CD8-positive, alpha-beta memory T cell (primary cell): Measurements from ENCODE around the gene LRRFIP1. TPM values are rescaled to one million over a fixed set of nuclear protein-coding genes. Genes with fewer than 3 reads are reported as not detected.
A peak's percentile ranks its signal among the peaks of the same experiment; 100 is the strongest.

ENCODE experiments used
- CTCF ChIA-PET: fragments of 350-600 bp; sonication (Branson Sonifier 250); formaldehyde crosslinking; loops from one replicate; lab custom pipeline; 2021; ENCODE audit warnings: antibody characterized with exemption; lab: Charles Lee
- POLR2A ChIA-PET: fragments of 350-600 bp; sonication (Branson Sonifier 250); formaldehyde crosslinking; loops from one replicate; lab custom pipeline; 2021; ENCODE audit warnings: antibody characterized with exemption; lab: Charles Lee
- DNase-seq, 5 donors: peaks; one replicate each; pipeline versions ENCODE4 v3.0.0 to v3.0.0-alpha.2; 2020 to 2022; ENCODE audit warnings: mixed read lengths in 1 of 5
- H3K27ac ChIP-seq: one replicate; pipeline ENCODE4 v1.7.0; 2013; ENCODE audit warnings: low read depth, mild to moderate bottlenecking, low read length, moderate library complexity
- H3K27me3 ChIP-seq: 2 replicates; pipeline ENCODE4 v1.7.0; 2013; ENCODE audit warnings: low read length, mild to moderate bottlenecking; ENCODE audit not compliant: insufficient read depth, poor library complexity, severe bottlenecking
- H3K36me3 ChIP-seq: 2 replicates; pipeline ENCODE4 v1.7.0; 2013; ENCODE audit warnings: mild to moderate bottlenecking, low read length, moderate library complexity; ENCODE audit not compliant: insufficient read depth
- H3K4me1 ChIP-seq: 2 replicates; pipeline ENCODE4 v1.7.0; 2013; ENCODE audit warnings: mild to moderate bottlenecking, low read length, moderate library complexity; ENCODE audit not compliant: insufficient read depth
- H3K4me3 ChIP-seq: 2 replicates; pipeline ENCODE4 v1.7.0; 2013; ENCODE audit warnings: mild to moderate bottlenecking, low read length
- H3K9me3 ChIP-seq: 2 replicates; pipeline ENCODE4 v1.7.0; 2013; ENCODE audit warnings: mild to moderate bottlenecking, low read length
- H3K27ac Mint-ChIP-seq, 8 donors: one replicate each; pipeline ENCODE4 v1.8.0; 2020 to 2021; ENCODE audit warnings: mixed read lengths in 8 of 8, mild to moderate bottlenecking in 6 of 8, inconsistent platforms in 3 of 8, moderate library complexity in 3 of 8
- H3K27me3 Mint-ChIP-seq, 2 donors: one replicate each; pipeline ENCODE4 v1.8.0; 2020 to 2021; ENCODE audit warnings: mixed read lengths in 2 of 2, mild to moderate bottlenecking in 1 of 2, moderate library complexity in 1 of 2
- H3K36me3 Mint-ChIP-seq, 3 donors: one replicate each; pipeline ENCODE4 v1.8.0; 2020 to 2021; ENCODE audit warnings: mixed read lengths in 3 of 3, inconsistent platforms in 1 of 3, mild to moderate bottlenecking in 1 of 3
- H3K4me1 Mint-ChIP-seq, 3 donors: one replicate each; pipeline ENCODE4 v1.8.0; 2020 to 2021; ENCODE audit warnings: mixed read lengths in 3 of 3, inconsistent platforms in 1 of 3, mild to moderate bottlenecking in 1 of 3
- H3K4me3 Mint-ChIP-seq, 7 donors: one replicate each; pipeline ENCODE4 v1.8.0; 2020 to 2021; ENCODE audit warnings: mixed read lengths in 7 of 7, mild to moderate bottlenecking in 6 of 7, moderate library complexity in 4 of 7, inconsistent platforms in 2 of 7
- H3K9me3 Mint-ChIP-seq, 5 donors: one replicate each; pipeline ENCODE4 v1.8.0; 2020 to 2022; ENCODE audit warnings: mixed read lengths in 5 of 5, mild to moderate bottlenecking in 3 of 5, moderate library complexity in 2 of 5, inconsistent platforms in 1 of 5
- polyA plus RNA-seq: library from polyadenylated mRNA; unstranded; fragments of 300-500 nt; fragmentation: Illumina TruSeq; gene quantifications from one replicate; pipeline ENCODE4 v1.2.3, GENCODE V29; 2021
- total RNA-seq, 2 experiments: library from RNA; stranded (reverse); gene quantifications; one replicate each; pipeline ENCODE4 v1.2.3, GENCODE V29; 2021

Gene LRRFIP1
- total and polyA plus RNA-seq, 3 experiments from 2014 or later = 128 to 192 (median 188) TPM

DNA sequence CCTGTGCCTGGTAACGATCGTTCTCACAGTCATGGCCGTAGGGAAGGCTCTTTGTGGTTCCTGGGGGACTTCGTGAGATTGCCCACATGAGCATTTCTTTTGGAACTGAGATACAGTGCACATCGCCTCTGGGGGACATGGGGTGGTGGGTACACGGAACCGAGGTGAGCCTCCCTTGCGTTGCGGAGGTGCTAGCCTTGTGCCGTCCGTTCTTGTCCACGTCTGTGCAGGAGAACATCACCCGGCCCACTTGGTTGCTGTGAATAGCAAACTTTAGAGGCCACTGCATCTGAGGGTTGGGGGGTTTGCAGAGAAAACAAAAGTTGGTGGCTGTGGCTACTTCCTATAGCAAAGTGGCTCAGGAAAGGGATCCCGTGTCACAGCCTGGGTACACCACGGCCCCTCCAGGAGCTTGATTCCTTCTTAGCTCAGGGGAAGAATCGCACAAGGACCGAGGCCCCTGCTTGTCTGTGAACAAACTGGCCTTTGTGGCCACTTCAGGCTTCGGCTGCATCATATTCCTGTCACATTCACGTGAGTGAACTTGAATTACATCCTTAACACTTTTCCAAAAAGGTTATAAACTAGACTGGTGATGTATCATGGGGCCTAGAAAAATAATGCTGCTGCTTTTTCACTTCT, 72.6 kb downstream of the LRRFIP1 start:
- Histone ChIP-seq H3K4me1 (peaks cover 100% of the 10 kb centered on the region), H3K4me3 (peak overlapping the region; percentile 12), H3K27me3 (no peaks in the 10 kb centered on the region), H3K36me3 (no peaks in the 10 kb centered on the region), H3K27ac (peak overlapping the region; percentile 44), H3K9me3 (no peaks in the 10 kb centered on the region)
- Mint-ChIP-seq H3K27ac (peak overlapping the region; percentile 86 to 98 (median 95)), H3K4me1 (peaks cover 97 to 99% (median 98%) of the 10 kb centered on the region in 3 donors), H3K36me3 (peaks cover 0 to 17% (median 0%) of the 10 kb centered on the region in 3 donors), H3K27me3 (no peaks in the 10 kb centered on the region), H3K4me3 (peak overlapping the region; percentile 16 to 87 (median 65)), H3K9me3 (no peaks in the 10 kb centered on the region)
- ChIA-PET CTCF (interaction anchor here (1.0 to 19.9 kb wide), 2 partner anchors 26 to 45 kb away, joined by 5 to 295 read pairs; no protein-coding TSS in a partner anchor), POLR2A (interaction anchor here (0.9 to 1.5 kb wide), 2 partner anchors 8 to 11 kb away, joined by 3 read pairs; no protein-coding TSS in a partner anchor)
- no peak for DNase-seq

DNA sequence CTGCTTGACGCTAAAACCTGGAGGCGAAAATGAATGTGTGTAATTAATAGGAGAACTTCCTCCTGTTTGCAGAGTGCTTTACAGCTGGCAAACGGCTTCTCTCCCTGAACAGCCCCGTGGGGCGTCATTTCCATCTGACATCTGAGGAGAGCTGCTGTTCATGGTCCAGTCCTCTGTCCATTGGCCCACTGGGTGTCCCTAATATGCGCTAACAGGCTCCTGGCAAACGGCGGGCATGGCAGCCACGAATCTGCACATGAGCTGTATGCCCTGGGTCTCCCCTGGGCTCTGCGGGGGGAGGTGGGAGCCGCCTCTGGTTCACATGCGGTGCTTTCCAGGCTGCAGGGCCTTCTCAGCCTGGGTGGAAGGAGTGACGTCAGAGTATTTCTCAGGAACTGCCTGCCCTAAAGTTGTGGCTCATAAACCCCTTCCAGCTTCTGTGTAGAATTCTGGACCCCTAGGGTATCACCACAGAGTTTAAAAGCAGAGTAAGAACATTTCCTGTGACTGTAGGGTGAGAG, 73.2 kb downstream of the LRRFIP1 start:
- H3K27me3 ChIP-seq = no peaks in the 10 kb centered on the region
- no peaks in the 10 kb centered on the region for H3K9me3 Mint-ChIP-seq
- no peaks in the 10 kb centered on the region for H3K9me3 ChIP-seq
- POLR2A ChIA-PET = interaction anchor here (0.6 to 1.5 kb wide), 3 partner anchors 9 to 22 kb away, joined by 3 read pairs; no protein-coding TSS in a partner anchor
- H3K4me1 Mint-ChIP-seq = peaks cover 96 to 99% (median 96%) of the 10 kb centered on the region in 3 donors
- H3K27me3 Mint-ChIP-seq = no peaks in the 10 kb centered on the region
- peak; percentile 62 to 80 (median 65) for DNase-seq
- H3K27ac ChIP-seq = peak overlapping the region; percentile 44
- peak overlapping the region; percentile 86 to 98 (median 95) for H3K27ac Mint-ChIP-seq
- peak overlapping the region; percentile 12 for H3K4me3 ChIP-seq
- CTCF ChIA-PET = interaction anchor here (1.0 to 19.9 kb wide), 2 partner anchors 27 to 45 kb away, joined by 5 to 295 read pairs; no protein-coding TSS in a partner anchor
- peak overlapping the region; percentile 34 to 87 (median 65) for H3K4me3 Mint-ChIP-seq
- no peaks in the 10 kb centered on the region for H3K36me3 ChIP-seq
- peaks cover 0 to 17% (median 0%) of the 10 kb centered on the region in 3 donors for H3K36me3 Mint-ChIP-seq
- peaks cover 100% of the 10 kb centered on the region for H3K4me1 ChIP-seq

DNA sequence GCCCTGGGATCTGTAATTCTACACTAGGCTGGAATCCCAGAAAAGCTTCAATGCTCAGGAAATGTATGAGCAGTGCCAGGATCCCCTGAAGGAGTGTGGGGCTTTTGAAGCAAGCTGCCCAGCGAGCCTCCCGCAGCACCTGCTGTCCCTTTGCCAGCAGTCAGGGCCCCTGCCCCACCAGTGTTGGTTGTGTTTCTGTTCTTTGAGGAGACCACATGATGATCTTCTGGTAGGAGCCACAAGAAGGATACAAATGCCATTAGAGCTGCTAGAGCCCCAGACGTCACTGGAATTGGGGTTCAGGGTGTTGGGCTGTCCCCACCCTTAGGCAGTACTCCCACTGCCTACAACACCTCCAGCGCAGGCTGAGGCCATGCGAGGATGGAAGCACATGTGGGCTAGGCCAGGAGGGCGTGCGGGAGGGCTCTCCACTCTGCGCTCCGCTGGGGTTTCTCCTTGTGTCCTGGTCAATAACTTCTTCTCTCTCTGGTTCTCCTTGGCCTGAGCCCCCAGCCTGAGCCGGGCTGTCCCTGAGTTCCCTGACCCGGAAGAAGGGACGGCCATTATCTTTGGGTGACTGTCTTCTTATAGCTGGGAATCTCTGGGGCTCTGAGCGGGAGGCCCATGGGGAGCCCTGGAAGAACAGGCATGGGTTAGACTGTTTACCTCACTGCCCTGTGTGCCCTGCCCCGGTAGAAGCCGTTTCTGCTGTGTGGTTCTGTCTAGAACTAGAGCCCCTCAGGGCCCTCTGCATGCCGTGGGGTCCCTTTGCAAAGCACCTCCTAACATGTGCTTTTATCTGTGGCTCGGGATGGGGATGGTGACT, 73.9 kb downstream of the LRRFIP1 start:
- Mint-ChIP-seq H3K27ac (peak overlapping the region; percentile 86 to 98 (median 95)), H3K27me3 (no peaks in the 10 kb centered on the region), H3K4me1 (peaks cover 95 to 99% (median 95%) of the 10 kb centered on the region in 3 donors), H3K36me3 (peaks cover 0 to 19% (median 0%) of the 10 kb centered on the region in 3 donors), H3K4me3 (peak overlapping the region; percentile 34 to 87 (median 65)), H3K9me3 (no peaks in the 10 kb centered on the region)
- ChIA-PET POLR2A (interaction anchor here (0.6 to 1.5 kb wide), 3 partner anchors 9 to 22 kb away, joined by 3 read pairs; no protein-coding TSS in a partner anchor), CTCF (interaction anchor here (1.0 to 19.9 kb wide), 4 partner anchors 8 to 44 kb away, joined by 4 to 295 read pairs (median 8); no protein-coding TSS in a partner anchor)
- Histone ChIP-seq H3K27me3 (no peaks in the 10 kb centered on the region), H3K36me3 (no peaks in the 10 kb centered on the region), H3K4me1 (peaks cover 99% of the 10 kb centered on the region), H3K4me3 (peak overlapping the region; percentile 12), H3K27ac (peak overlapping the region; percentile 44), H3K9me3 (no peaks in the 10 kb centered on the region)
- peak in 2 of 5 donors; percentile 27 to 53 for DNase-seq

DNA sequence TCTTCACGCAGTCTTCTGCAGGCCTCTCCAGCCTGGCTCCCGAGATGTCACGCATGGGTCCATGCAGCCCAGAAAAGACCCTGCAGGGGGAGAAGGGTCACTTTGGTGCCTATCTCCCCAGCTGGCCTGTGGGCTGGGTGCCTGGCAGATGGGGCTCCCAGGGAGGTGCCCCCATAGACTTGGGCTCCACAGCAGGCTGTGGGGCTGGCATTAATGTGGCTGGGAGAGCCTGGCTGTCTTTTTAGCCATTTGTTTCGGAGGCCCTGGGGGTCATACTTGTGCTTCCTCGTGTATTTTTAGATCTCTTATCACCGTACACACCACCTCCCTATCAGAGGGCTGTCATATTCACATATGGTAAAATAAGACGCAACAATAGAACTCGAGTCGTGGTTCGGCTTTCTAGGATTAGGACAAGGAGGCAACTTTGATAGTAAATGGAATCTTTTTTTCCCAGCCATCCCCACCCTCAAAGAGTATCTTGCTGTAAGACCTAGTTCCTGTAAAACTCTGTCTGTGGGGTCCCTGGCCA, 74.5 kb downstream of the LRRFIP1 start:
- peaks cover 99% of the 10 kb centered on the region for H3K4me1 ChIP-seq
- no peaks in the 10 kb centered on the region for H3K9me3 ChIP-seq
- H3K36me3 ChIP-seq = no peaks in the 10 kb centered on the region
- peak overlapping the region; percentile 21 for H3K4me3 ChIP-seq
- no peaks in the 10 kb centered on the region for H3K27me3 ChIP-seq
- Mint-ChIP-seq H3K4me1 (peaks cover 95 to 99% (median 95%) of the 10 kb centered on the region in 3 donors), H3K36me3 (peaks cover 0 to 24% (median 0%) of the 10 kb centered on the region in 3 donors), H3K27ac (peak overlapping the region; percentile 86 to 98 (median 95)), H3K9me3 (no peaks in the 10 kb centered on the region), H3K4me3 (peak overlapping the region; percentile 51 to 84 (median 69)), H3K27me3 (no peaks in the 10 kb centered on the region)
- peak overlapping the region; percentile 44 for H3K27ac ChIP-seq
- DNase-seq = no peak
- ChIA-PET POLR2A (no interaction called here), CTCF (interaction anchor here (1.2 to 19.9 kb wide), 4 partner anchors 8 to 28 kb away, joined by 4 to 295 read pairs (median 8); no protein-coding TSS in a partner anchor)

DNA sequence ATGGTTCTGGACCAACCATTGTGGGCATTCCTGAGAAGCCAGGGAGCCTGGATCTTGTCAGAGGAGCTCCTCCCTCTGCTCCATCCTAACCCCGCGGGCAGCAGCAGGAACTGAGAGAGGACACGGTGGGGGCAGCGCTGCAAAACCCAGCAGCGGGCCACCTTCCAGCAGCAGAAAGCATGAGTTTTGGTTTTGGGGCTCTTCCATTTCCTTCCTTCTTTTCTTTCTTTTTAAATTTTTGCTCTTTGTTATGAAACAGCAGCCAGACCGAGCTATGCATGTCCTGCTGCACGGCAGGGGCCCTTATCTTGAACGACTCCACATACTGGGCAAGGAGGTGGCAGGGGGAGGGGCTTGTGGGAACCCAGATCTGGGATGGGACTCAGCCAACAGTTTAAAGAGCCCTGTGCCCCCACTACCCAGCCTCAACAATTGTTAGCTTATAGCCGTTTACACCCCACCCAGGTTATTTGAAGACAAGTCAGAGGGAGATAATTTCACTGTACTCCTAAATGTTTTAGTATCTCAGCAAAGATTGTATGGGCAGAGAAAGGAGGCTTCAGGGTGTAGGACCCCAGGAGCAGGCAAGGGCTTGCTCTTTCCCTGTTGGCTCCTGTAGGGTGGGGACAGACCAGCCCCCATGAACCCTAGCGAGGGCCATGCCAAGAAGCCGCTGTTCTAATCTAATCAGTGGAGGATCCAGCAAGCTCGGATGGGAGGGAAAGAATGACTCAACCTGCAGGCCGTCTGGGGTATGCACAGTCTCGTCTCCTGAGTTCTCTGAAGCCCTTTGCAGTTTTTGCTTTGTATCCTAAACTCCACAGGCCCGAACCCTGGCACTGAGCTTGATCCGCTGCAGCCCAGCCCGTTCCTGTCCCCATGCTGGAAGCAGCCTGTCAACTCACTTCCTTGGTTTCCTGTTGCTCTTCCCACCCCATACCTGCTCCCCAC, 75.3 kb downstream of the LRRFIP1 start:
- POLR2A ChIA-PET = interaction anchor here (1.1 to 1.4 kb wide), 2 partner anchors 15 to 29 kb away, joined by 6 to 13 read pairs; no protein-coding TSS in a partner anchor
- no peaks in the 10 kb centered on the region for H3K36me3 ChIP-seq
- H3K4me1 Mint-ChIP-seq = peaks cover 95 to 99% (median 95%) of the 10 kb centered on the region in 3 donors
- peak overlapping the region; percentile 51 to 84 (median 69) for H3K4me3 Mint-ChIP-seq
- H3K4me1 ChIP-seq = peaks cover 98% of the 10 kb centered on the region
- H3K4me3 ChIP-seq = peak overlapping the region; percentile 21
- no peaks in the 10 kb centered on the region for H3K27me3 Mint-ChIP-seq
- CTCF ChIA-PET = interaction anchor here (1.2 to 19.9 kb wide), 7 partner anchors 9 to 42 kb away, joined by 3 to 295 read pairs (median 5); no protein-coding TSS in a partner anchor
- H3K27ac ChIP-seq = peak overlapping the region; percentile 44
- DNase-seq = peak in 2 of 5 donors; percentile 37 to 57
- peak overlapping the region; percentile 69 to 98 (median 94) for H3K27ac Mint-ChIP-seq
- no peaks in the 10 kb centered on the region for H3K27me3 ChIP-seq
- no peaks in the 10 kb centered on the region for H3K9me3 ChIP-seq
- peaks cover 0 to 31% (median 3%) of the 10 kb centered on the region in 3 donors for H3K36me3 Mint-ChIP-seq
- H3K9me3 Mint-ChIP-seq = no peaks in the 10 kb centered on the region

DNA sequence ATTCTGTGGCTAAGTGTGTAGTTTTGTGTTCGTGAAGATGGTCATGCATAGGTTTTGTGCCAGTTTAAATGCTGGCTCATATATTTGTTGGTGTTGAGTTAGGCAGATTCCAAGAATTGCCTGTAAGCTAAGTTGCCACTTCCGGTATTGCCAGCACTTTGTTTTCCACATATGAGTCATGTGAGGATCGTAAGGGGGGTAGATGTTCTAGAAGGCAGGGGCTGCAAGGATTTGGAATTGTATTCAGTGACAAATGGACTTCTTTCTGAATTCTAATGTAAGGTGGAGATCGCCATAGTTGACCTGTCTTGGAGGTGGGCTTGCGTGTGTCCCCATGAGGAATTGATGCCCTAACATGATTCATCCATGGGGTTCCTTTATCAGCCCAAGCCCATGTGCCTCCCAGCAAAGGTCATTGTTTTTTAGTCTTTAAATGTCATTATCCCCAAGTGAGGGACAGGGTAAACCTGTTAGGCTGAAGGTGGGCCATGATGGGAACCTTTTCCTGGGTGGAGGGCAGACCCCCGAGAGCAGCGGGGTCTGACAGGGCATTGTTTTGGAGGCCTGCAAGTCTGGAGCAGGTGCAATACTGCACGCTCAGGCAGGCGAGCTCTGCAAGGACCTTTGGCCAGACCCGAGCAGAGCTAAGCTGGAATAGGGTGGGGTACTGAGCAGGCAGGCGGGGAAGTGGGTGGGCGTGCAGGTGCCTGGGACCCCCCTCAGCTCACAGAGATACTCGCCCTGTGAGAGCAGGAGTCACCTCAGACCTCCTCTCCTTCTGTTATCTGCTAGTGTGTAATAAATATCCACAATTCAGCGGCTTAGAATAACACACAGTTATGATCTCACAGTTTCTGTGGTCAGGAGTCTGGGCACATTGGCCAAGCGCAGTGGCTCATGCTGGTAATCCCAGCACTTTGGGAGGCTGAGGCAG, 77.4 kb downstream of the LRRFIP1 start:
- CTCF ChIA-PET = interaction anchor here (19.9 kb wide), 1 partner anchor 31 kb away, joined by 295 read pairs; no protein-coding TSS in a partner anchor
- Mint-ChIP-seq H3K4me1 (peaks cover 84 to 95% (median 87%) of the 10 kb centered on the region in 3 donors), H3K27me3 (no peaks in the 10 kb centered on the region), H3K4me3 (peak overlapping the region; percentile 26 to 73 (median 61)), H3K36me3 (peaks cover 0 to 44% (median 3%) of the 10 kb centered on the region in 3 donors), H3K9me3 (no peaks in the 10 kb centered on the region), H3K27ac (peak overlapping the region; percentile 54 to 97 (median 82))
- DNase-seq = no peak
- Histone ChIP-seq H3K4me3 (no peak overlapping the region), H3K36me3 (no peaks in the 10 kb centered on the region), H3K9me3 (no peaks in the 10 kb centered on the region), H3K27ac (no peak overlapping the region), H3K4me1 (peaks cover 86% of the 10 kb centered on the region), H3K27me3 (no peaks in the 10 kb centered on the region)
- POLR2A ChIA-PET = no interaction called here
